Fibroblast of villous mesenchyme (primary cell): ENCODE measurements around the gene KCNIP1. TPM values are rescaled to one million over a fixed set of nuclear protein-coding genes. Genes with fewer than 3 reads are reported as not detected.

ENCODE experiments used
- DNase-seq: peaks from one replicate; pipeline ENCODE4 v3.0.0-alpha.2; 2010; ENCODE audit warnings: low read depth
- H3K4me3 ChIP-seq: 2 replicates; pipeline ENCODE4 v1.5.1; 2011; ENCODE audit warnings: low read depth, mild to moderate bottlenecking, low read length
- total RNA-seq: library from RNA; depleted of rRNA; stranded (reverse); fragments of >200 nt; gene quantifications from 2 replicates; pipeline ENCODE4 v1.2.3, GENCODE V29; 2012
- TF ChIP-seq, protein P1 (sequence below): IDR thresholded peaks from 2 replicates; pipeline ENCODE4 v1.5.1; 2012; ENCODE audit warnings: low read depth, mild to moderate bottlenecking, low read length; ENCODE audit not compliant: insufficient read depth

Gene KCNIP1
- total RNA-seq, 1 donor: not detected

- no peak for DNase-seq
- TF ChIP-seq, protein P1, sequence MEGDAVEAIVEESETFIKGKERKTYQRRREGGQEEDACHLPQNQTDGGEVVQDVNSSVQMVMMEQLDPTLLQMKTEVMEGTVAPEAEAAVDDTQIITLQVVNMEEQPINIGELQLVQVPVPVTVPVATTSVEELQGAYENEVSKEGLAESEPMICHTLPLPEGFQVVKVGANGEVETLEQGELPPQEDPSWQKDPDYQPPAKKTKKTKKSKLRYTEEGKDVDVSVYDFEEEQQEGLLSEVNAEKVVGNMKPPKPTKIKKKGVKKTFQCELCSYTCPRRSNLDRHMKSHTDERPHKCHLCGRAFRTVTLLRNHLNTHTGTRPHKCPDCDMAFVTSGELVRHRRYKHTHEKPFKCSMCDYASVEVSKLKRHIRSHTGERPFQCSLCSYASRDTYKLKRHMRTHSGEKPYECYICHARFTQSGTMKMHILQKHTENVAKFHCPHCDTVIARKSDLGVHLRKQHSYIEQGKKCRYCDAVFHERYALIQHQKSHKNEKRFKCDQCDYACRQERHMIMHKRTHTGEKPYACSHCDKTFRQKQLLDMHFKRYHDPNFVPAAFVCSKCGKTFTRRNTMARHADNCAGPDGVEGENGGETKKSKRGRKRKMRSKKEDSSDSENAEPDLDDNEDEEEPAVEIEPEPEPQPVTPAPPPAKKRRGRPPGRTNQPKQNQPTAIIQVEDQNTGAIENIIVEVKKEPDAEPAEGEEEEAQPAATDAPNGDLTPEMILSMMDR: no peak
- H3K4me3 ChIP-seq: no peak overlapping the region
Observed at GRCh38 chr5:170636206-170636605, 132.4 kb downstream of the KCNIP1 start.

DNA sequence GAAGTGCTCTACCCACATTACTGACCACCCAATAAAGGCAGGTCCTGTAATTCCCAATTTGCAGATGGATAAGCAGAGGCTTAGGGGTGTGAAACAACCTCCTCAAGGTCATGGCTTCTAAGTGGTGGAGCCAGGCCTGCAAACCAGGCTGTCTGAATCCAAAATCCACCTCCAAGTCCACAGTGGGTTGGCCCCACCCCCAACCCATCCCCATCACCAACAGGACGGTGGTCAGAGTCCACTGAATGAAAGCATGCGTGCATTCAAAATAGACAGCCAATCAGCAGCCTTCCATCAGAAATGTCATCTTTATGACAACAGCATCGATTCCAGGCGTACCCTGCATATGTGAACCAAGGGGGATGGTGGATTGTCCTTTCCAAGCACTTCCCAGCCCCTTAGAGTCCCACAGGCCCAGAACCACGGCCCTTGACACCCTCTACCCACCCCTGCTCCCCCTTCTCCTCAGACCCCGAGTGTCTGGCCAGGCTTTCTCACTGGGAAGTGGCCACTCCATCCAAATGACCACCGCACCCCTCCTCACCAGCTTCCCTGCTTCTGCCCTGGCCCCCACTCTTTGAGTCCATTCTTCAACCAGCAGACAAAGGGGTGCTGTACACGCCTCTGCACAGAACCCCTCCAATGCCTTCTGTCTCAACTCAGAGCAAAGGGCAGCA is 133.1 kb downstream of the KCNIP1 start:
- TF ChIP-seq, protein P1: no peak
- H3K4me3 ChIP-seq: no peak overlapping the region
- no peak for DNase-seq

DNA sequence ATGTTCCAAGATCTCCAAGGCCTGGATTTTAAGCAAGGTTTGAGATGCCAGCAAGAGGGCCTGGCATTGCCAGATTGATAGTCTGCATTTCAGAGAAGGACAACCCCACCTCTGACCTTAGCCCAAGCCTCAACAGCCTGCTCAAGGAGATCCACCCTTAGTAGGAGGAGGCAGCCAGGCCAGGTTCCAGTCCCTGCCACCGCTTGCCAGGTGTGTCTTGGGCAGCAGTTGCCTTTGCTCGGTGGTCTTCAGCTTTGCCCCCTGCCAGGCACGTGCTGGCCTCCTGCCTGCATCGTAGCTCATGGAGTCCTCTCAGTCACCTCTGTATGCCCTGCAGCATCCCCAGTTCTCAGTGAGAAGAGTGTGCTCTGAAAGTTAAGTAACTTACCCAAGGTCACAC is 134.2 kb downstream of the KCNIP1 start:
- TF ChIP-seq, protein P1: no peak
- DNase-seq: no peak
- no peak overlapping the region for H3K4me3 ChIP-seq

DNA sequence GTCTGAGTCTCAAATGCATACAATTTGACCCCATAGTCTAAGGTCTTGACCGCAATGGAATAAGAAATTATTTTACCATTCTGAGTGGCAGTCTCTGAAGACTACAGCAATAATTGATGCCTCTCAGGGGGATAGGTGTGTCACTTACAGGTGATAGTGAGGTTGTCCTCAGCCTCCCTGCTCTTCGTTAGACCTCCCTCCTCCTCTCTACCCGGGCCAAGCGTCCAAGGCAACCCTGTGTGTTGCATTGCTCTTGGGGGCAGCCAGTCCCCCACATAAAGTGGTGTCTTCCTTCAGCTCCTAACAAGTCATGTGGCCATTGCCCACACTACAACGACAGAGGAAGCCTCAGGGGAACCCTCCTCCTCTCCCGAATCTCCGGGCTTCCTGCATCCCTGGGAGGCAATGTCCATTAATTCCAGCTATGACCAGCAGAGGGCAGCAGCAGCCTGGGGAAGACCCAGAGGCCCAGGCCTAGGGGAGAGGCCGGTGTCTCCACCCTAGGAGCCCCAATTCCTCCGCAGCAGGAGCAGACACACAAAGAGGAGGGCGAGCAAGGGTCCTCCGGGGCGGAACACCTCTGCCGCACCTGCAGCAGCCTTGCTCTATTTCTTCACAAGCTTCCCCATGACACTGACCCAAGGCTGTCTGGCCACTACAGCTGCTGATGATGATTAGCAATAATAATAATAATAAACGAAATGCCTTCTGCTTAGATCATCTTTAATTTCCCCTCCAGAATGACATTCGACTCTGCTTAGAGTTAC is 134.8 kb downstream of the KCNIP1 start:
- TF ChIP-seq, protein P1: peak; percentile 90

GRCh38 chr5:170639221-170639925 is 135.6 kb downstream of the KCNIP1 start:
- no peak overlapping the region for H3K4me3 ChIP-seq
- no peak for DNase-seq
- TF ChIP-seq, protein P1: no peak

More for the DNA sequence above, 134.8 kb downstream of the KCNIP1 start:
- DNase-seq: peak; percentile 44
- no peak overlapping the region for H3K4me3 ChIP-seq

GRCh38 chr5:170640731-170641588 is 137.1 kb downstream of the KCNIP1 start:
- no peak for DNase-seq
- no peak overlapping the region for H3K4me3 ChIP-seq
- TF ChIP-seq, protein P1: no peak
